ENCODE results near the gene NAT16.
"Not testable (repeated sequence)": the region's sequence is repeated elsewhere in the genome, so short reads cannot be mapped to it uniquely, and the experiment has no call there.

Gene NAT16

GRCh38 chr7:101180130-101180755, at the start of gene NAT16:
Gene NAT16 (minus strand): TSS chr7:101180293. CDS start chr7:101174807, 5,486 bp downstream.
- no peak for DNase-seq

DNA sequence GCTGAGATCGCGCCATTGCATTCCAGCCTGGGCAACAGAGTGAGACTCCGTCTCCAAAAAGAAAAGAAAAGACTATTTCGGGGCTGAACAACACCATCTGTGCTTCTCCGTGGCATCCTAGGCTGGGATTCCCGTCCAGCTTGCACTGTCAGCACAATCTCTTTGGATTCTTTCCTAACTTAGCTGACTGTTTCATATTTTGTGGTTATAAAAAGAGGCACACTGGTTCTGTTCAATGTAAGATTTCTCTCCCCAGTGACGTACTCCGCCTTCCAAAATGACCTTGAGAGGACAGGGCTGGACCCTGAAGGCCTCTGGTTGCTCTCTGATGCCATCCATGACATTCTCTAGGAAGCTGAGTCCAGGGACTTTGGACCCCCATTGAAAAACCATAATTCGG, 46.6 kb upstream of the NAT16 start:
- no peak for DNase-seq

GRCh38 chr7:101225650-101226049, 45.6 kb upstream of the NAT16 start:
- DNase-seq = no peak

GRCh38 chr7:101223528-101223927, 43.4 kb upstream of the NAT16 start:
- DNase-seq = no peak

- DNase-seq = no peak
Observed at GRCh38 chr7:101222275-101222830, 42.3 kb upstream of the NAT16 start.

DNA sequence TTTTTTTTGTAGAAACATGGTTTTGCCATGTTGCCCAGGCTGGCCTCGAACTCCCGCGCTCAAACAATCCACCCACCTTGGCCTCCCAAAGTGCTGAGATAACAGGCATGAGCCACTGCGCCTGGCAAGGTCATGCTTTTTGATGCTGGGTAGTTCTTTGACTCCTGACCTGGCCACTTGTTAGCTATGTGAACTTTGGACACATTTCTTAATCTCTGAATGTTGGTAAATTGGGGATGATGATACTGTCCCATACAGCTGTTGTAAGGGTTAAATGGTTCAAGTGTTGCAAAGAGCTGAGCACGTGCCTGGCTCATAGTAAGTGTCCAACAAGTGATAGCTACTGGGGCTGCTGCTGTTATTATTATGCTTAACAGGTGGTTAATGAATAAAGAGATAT, 40.2 kb upstream of the NAT16 start:
- no peak for DNase-seq

DNA sequence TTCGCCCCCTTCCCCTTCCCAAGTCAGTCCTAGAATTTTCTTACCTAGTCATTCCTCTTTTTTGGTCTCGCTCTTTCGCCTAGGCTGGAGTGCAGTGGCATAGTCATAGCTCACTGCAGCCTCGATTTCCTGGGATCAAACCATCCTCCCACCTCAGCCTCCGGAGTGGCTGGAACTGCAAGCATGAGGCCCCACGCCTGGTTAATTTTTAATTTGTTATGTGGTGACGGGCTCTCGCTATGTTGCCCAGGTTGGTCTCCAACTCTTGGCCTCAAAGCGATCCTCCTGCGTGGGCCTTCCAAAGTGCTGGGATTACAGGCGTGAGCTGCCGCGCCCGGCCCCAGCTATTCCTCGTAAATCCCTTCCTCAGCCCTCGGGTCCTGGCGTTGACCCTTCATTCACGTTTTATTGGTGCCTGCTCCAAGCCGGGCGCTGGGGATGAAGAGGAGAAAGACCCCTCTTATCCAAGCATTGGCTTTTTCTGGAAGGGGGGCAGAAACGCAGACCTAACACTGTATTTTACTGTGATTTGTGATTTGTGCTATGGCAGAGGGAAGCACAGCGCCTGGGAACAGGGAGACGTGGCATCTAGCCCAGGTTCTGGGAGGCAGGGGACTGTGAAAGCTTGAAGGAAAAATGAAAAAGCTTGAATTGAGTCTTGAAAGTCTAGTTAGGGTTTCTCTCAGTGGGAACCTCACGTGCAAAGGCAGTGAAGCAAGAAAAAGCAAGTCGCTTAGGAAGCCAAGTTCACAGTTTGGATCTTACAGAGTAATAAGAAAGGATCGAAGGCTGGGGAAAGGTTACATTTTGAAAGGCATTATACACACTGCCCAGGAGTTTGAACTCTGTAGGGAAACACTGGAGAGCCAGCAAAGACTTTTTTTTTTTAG, 38.4 kb upstream of the NAT16 start:
- DNase-seq = no peak

- peak; percentile 100 for DNase-seq
Observed at GRCh38 chr7:101217388-101218235, 37.5 kb upstream of the NAT16 start, which contains the start of the genes PLOD3 and ZNHIT1. Gene PLOD3 (minus strand): TSS chr7:101217581. CDS start chr7:101217274, 307 bp downstream. Gene ZNHIT1 (plus strand): TSS chr7:101218165. CDS start chr7:101218196, 31 bp downstream.

DNA sequence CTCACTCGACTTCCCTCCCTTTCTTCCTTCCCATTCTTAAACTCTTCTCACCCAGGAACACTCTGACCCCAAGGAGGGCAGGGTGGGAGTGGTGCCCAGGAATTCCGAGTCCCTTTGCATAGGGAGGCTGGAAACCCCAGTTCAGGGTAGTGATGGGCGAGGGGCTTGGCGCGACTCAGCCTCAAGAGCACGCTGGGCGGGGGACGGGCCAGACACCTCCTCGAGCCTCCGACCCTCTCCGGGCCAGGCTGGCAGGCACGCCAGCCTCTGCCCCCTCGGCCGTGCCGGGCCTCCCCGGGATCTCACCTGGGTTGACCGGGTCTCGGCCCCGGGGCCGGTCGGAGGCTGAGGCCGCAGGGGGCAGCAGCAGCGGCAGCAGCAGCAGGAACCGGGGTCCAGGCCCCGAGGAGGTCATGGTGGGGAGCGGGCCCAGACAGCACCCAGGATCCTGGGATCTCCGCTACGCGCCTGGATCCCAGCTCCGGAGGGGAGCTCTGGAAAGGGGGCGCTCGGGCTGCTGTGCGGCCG, 36.8 kb upstream of the NAT16 start:
- peak; percentile 31 for DNase-seq

DNA sequence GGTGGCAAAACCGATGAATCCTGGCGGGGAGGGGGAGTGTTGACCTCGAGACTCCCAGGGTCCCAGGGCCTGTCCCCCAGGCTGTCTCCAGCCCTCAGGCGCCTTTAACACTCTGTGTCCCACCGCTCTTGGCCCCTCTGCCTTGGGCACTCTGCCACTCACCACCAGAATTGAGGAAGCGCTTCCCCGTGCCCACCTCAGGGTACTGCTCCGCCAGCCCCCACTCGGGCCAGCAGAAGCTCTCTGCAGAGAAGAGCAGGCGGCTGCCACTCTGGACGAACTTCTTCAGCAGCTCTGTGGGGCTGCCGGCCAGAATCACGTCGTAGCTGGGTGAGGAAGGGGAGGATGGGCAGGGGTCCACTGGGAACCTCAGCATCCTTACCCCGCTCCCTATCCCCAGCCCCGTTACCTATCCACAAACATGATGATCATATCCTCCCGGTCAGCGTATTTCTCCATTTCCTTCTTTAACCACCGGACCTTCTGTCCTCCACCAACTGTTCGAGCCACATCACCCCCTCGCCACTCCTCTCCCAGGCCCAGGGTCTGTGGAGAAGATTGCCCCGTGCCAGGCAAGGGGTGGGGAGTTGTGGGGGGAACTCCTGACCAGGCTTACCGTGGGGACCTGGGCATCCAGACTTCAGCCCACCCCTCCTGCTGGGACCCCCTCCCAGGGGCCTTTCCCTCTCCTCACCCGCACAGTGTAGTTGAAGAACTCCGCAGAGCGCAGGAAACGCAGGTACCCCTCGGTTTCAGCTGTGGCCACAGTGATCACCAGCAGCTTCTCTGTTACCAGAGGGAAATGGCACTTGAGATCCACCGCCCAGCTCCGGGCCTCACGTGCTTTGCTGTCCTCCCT, 36.1 kb upstream of the NAT16 start:
- peak; percentile 45 for DNase-seq

DNA sequence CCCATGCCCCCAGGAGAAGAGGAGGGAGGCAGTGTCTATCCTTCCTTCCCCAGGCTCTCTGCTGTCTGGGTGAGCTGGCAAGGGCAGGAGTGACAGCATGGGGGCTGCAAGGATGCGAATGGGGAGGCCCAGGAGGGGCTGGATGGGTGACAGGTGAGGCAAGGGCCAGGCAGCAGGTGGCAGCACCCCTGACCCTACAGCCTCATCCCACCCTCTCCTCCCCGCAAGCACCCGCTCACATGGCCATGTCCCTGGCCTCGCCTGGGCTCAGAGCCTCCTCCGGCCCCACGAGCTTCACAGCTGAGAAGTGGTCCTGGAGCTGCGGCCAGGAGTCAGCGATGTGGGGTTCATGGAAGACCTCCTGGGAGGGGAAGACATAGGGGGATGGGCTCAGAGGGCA, 31.9 kb upstream of the NAT16 start:
- DNase-seq = no peak

DNA sequence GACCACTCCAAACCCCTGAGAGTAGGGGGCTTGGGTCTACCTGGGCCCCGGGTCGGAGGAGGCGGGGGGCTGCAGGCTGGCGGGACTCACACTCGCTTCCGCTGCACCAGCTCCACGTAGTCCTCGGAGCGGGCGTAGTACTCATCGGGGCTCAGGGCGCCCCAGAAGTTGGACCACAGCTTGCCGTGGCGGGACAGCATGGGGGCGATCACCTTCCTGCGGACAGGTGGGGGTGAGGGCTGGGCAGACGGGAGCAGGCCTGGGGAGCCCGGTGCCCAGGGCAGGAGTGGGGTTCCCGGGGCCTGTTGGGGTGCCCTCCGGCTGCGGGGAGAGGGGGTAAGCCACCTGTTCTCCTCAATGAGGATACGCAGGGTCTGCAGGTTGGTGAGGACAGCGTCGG, 31.4 kb upstream of the NAT16 start:
- DNase-seq = no peak

DNA sequence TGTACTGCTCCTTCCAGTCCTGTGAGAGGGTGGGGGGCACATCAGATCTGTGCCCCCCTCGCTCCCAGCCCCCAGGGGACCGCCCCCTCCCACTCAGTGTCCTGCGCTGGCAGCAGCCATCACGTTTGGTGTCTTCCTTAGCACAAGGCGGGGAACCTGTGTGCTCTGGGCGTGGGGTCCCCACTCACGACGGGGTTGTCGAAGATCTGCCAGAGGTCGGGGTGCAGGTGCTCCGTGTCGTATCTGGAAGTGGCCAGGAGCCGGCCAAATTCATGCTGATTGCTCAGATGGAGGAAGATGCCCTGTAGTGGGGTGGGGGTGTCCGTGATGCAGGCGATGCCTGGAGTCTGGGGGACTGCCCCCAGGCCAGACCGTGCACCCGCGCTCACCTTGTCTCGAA, 30.1 kb upstream of the NAT16 start:
- DNase-seq = no peak

- DNase-seq = no peak
Observed at GRCh38 chr7:101208794-101209193, 28.7 kb upstream of the NAT16 start.

- no peak for DNase-seq
Observed at GRCh38 chr7:101207459-101207858, 27.4 kb upstream of the NAT16 start.

- DNase-seq = no peak
Observed at GRCh38 chr7:101206665-101207042, 26.6 kb upstream of the NAT16 start.

- no peak for DNase-seq
Observed at GRCh38 chr7:101205901-101206664, 26.0 kb upstream of the NAT16 start.

- not testable (repeated sequence) for DNase-seq
Observed at GRCh38 chr7:101203740-101204738, 23.9 kb upstream of the NAT16 start.

DNA sequence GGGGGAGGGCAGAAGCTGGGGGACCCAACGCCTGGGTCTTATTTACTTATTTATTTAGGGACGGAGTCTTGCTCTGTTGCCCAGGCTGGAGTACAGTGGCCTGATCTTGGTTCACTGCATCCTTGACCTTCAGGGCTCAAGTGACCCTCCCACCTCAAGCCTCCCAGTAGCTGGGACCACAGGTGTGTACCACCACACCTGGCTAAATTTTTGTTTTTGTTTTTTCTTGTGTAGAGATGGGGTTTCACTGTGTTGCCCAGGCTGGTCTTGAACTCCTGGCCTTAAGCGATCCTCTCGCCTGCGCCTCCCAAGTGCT, 22.5 kb upstream of the NAT16 start:
- no peak for DNase-seq

Measured in RPMI8226 (cell line).